Spleen (tissue), 11 donors: ENCODE measurements around the gene ARID5B. TPM values are rescaled to one million over a fixed set of nuclear protein-coding genes. Genes with fewer than 3 reads are reported as not detected.
A peak's percentile ranks its signal among the peaks of the same experiment; 100 is the strongest.

Experiments
- DNase-seq: peaks from one replicate; pipeline ENCODE4 v3.0.0-alpha.2; 2020
- H3K27ac ChIP-seq, 8 donors: fragments of 200-600 bp; sonication (generic) in 7 of 8; 1 replicate in 4 of 8; 2 replicates in 4 of 8; pipeline versions ENCODE4 v1.5.0 to v1.8.0; 2016 to 2021; ENCODE audit warnings: inconsistent platforms in 4 of 8, mild to moderate bottlenecking in 4 of 8, moderate library complexity in 1 of 8
- H3K27me3 ChIP-seq, 7 donors: fragments of 200-600 bp; sonication (generic) in 6 of 7; replicated peaks in 1 of 7; 1 replicate in 4 of 7; 2 replicates in 3 of 7; pipeline versions ENCODE4 v1.5.0 to v1.8.0; 2016 to 2021; ENCODE audit warnings: inconsistent platforms in 3 of 7, mild to moderate bottlenecking in 1 of 7
- H3K36me3 ChIP-seq, 6 donors: fragments of 200-600 bp; sonication (generic) in 5 of 6; 1 replicate in 4 of 6; 2 replicates in 2 of 6; pipeline versions ENCODE4 v1.5.0 to v1.8.0; 2016 to 2021; ENCODE audit warnings: inconsistent platforms in 2 of 6
- H3K4me1 ChIP-seq, 6 donors: fragments of 200-600 bp; sonication (generic) in 5 of 6; 1 replicate in 3 of 6; 2 replicates in 3 of 6; pipeline versions ENCODE4 v1.5.0 to v1.8.0; 2016 to 2021; ENCODE audit warnings: inconsistent platforms in 3 of 6
- H3K4me3 ChIP-seq, 8 donors: fragments of 200-600 bp; sonication (generic) in 7 of 8; 1 replicate in 4 of 8; 2 replicates in 4 of 8; pipeline versions ENCODE4 v1.5.0 to v1.8.0; 2016 to 2021; ENCODE audit warnings: inconsistent platforms in 4 of 8, mild to moderate bottlenecking in 4 of 8, moderate library complexity in 2 of 8
- H3K9me3 ChIP-seq, 8 donors: fragments of 200-600 bp; sonication (generic) in 7 of 8; 1 replicate in 4 of 8; 2 replicates in 4 of 8; pipeline versions ENCODE4 v1.5.0 to v1.8.0; 2016 to 2021; ENCODE audit warnings: inconsistent platforms in 4 of 8
- CTCF ChIP-seq, 11 experiments: fragments of 200-600 bp in 7 of 11; fragments of 450-650 bp in 4 of 11; sonication (generic) in 4 of 11; IDR thresholded peaks in 8 of 11; conservative IDR thresholded peaks in 3 of 11; 1 replicate in 7 of 11; 2 replicates in 4 of 11; pipeline versions ENCODE4 v1.4.0 to v1.8.0; 2016 to 2021; ENCODE audit warnings: antibody characterized with exemption in 11 of 11, inconsistent platforms in 4 of 11, mild to moderate bottlenecking in 1 of 11
- POLR2A ChIP-seq, 3 donors: fragments of 450-650 bp; IDR thresholded peaks; one replicate each; pipeline ENCODE4 v1.5.1; 2017; ENCODE audit warnings: antibody characterized with exemption in 3 of 3, mild to moderate bottlenecking in 1 of 3
- POLR2AphosphoS5 ChIP-seq, 3 donors: sonication (generic); formaldehyde crosslinking; IDR thresholded peaks; one replicate each; pipeline ENCODE4 v1.5.1; 2017; ENCODE audit warnings: antibody characterized with exemption in 3 of 3
- WGBS, 5 donors: extraction: QIAGEN DNeasy Blood & Tissue Kit in 3 of 5; methylation state at CpG; one replicate each; pipeline versions ENCODE4 v1.1.5 to v1.1.7; 2013 to 2018; 5-methylcytosine and 5-hydroxymethylcytosine counted together
- intact Hi-C: fragments of 100-400 bp; cut with DNase I; formaldehyde crosslinking; loops from one replicate; pipeline ENCODE4 v1.15.0; 2023; ENCODE audit warnings: low total_unique reads
- polyA plus RNA-seq, 3 donors: library from polyadenylated mRNA; stranded (reverse); fragments of 200-250 nt; gene quantifications; one replicate each; pipeline ENCODE4 v1.2.1, GENCODE V29; 2013
- total RNA-seq, 7 donors: library from RNA; depleted of rRNA in 3 of 7; stranded (reverse); fragments of >200 nt in 3 of 7; fragmentation: NEBNext Ultra II Directional in 4 of 7; extraction: Animal tissue kit (Norgen Biotek cat#: 25700) in 4 of 7; gene quantifications; one replicate each; pipeline versions ENCODE4 v1.1.0 to v1.2.1, GENCODE V29; 2016 to 2021
- donor health status: healthy with polysubstance abuse.
- donor health status: DM: no; HTN: no; CAD: no; lungs with moderate emphysema.
- donor health status: DM: no; HTN: no; CAD: no.
- donor health status: Bipolar disorder and iron deficiency.
- donor health status: healthy.
- donor health status: DM: no; HTN: no; CAD: no.
- donor health status: DM: yes; HTN: yes; CAD: no.

Gene ARID5B
- total and polyA plus RNA-seq, 10 donors = 5.6 to 70.7 (median 46.2) TPM

GRCh38 chr10:61962971-61963370, 61.5 kb downstream of the ARID5B start:
- TF ChIP-seq POLR2A (IDR thresholded peaks at IDR 0.05) (no peak), CTCF (IDR thresholded peaks at IDR 0.05 in 8 of 11, conservative IDR thresholded peaks at IDR 0.05 in 3 of 11) (no peak), POLR2AphosphoS5 (IDR thresholded peaks at IDR 0.05) (no peak)
- intact Hi-C loops = no loop called here

GRCh38 chr10:61963669-61964058, 62.2 kb downstream of the ARID5B start:
- Histone ChIP-seq H3K4me3 (no peak overlapping the region), H3K27ac (peak overlapping the region in 5 of 8 donors; percentile 23 to 56 (median 45)), H3K36me3 (peaks cover 0 to 14% (median 0%) of the 10 kb centered on the region in 6 donors), H3K4me1 (peaks cover 0 to 75% (median 49%) of the 10 kb centered on the region in 6 donors), H3K9me3 (no peaks in the 10 kb centered on the region), H3K27me3 (no peaks in the 10 kb centered on the region)
- TF ChIP-seq POLR2A (IDR thresholded peaks at IDR 0.05) = no peak
- no peak for TF ChIP-seq CTCF (IDR thresholded peaks at IDR 0.05 in 8 of 11, conservative IDR thresholded peaks at IDR 0.05 in 3 of 11)
- TF ChIP-seq POLR2AphosphoS5 (IDR thresholded peaks at IDR 0.05) = no peak
- WGBS, 5 donors = 48 to 90% (median 85%) methylated on average over 2 of the region's 2 CpGs
- intact Hi-C loops = no loop called here
- no peak for DNase-seq

More at GRCh38 chr10:61962971-61963370, 61.5 kb downstream of the ARID5B start:
- Histone ChIP-seq H3K4me1 (peaks cover 0 to 79% (median 49%) of the 10 kb centered on the region in 6 donors), H3K27me3 (no peaks in the 10 kb centered on the region), H3K4me3 (no peak overlapping the region), H3K9me3 (no peaks in the 10 kb centered on the region), H3K27ac (peak overlapping the region in 3 of 8 donors; percentile 56 to 75 (median 74)), H3K36me3 (peaks cover 0 to 17% (median 0%) of the 10 kb centered on the region in 6 donors)
- DNase-seq = no peak
- WGBS, 5 donors = 72 to 84% (median 80%) methylated on average over 4 of the region's 4 CpGs

GRCh38 chr10:61964059-61964709, 62.7 kb downstream of the ARID5B start:
- TF ChIP-seq POLR2A (IDR thresholded peaks at IDR 0.05) (no peak), POLR2AphosphoS5 (IDR thresholded peaks at IDR 0.05) (no peak), CTCF (IDR thresholded peaks at IDR 0.05 in 8 of 11, conservative IDR thresholded peaks at IDR 0.05 in 3 of 11) (no peak)
- Histone ChIP-seq H3K4me1 (peaks cover 0 to 70% (median 49%) of the 10 kb centered on the region in 6 donors), H3K9me3 (no peaks in the 10 kb centered on the region), H3K36me3 (peaks cover 0 to 19% (median 0%) of the 10 kb centered on the region in 6 donors), H3K4me3 (peak overlapping the region in 1 of 8 donors; percentile 3), H3K27ac (peak overlapping the region in 5 of 8 donors; percentile 23 to 56 (median 45)), H3K27me3 (no peaks in the 10 kb centered on the region)
- intact Hi-C loops = no loop called here
- DNase-seq = no peak
- WGBS, 5 donors = 41 to 70% (median 62%) methylated on average over 3 of the region's 3 CpGs

GRCh38 chr10:61964949-61965702, 63.6 kb downstream of the ARID5B start:
- Histone ChIP-seq H3K27ac (peak overlapping the region in 3 of 8 donors; percentile 32 to 56 (median 50)), H3K9me3 (no peaks in the 10 kb centered on the region), H3K4me1 (peaks cover 0 to 69% (median 50%) of the 10 kb centered on the region in 6 donors), H3K4me3 (no peak overlapping the region), H3K36me3 (peaks cover 0 to 26% (median 0%) of the 10 kb centered on the region in 6 donors), H3K27me3 (no peaks in the 10 kb centered on the region)
- intact Hi-C loops = no loop called here
- TF ChIP-seq CTCF (IDR thresholded peaks at IDR 0.05 in 8 of 11, conservative IDR thresholded peaks at IDR 0.05 in 3 of 11) = no peak
- TF ChIP-seq POLR2A (IDR thresholded peaks at IDR 0.05) = no peak
- TF ChIP-seq POLR2AphosphoS5 (IDR thresholded peaks at IDR 0.05) = no peak
- WGBS, 5 donors = 80 to 89% (median 85%) methylated on average over 7 of the region's 7 CpGs
- DNase-seq = no peak
